GM12878 (cell line): ENCODE results near the gene TSC22D1. TPM values are rescaled to one million over a fixed set of nuclear protein-coding genes. Genes with fewer than 3 reads are reported as not detected.

ENCODE experiments used
- ATAC-seq: fragments of 200-7000 bp; cut with Tn5 transposase; 3 replicates; pipeline ENCODE4 v1.9.1; 2020; ENCODE audit warnings: mild to moderate bottlenecking, moderate library complexity
- BruUV-seq: library from RNA; stranded (reverse); fragments of 400-500 nt; replicated peaks from 2 replicates; lab custom pipeline; 2021; lab: Mats Ljungman, UMichigan
- CTCF ChIA-PET: fragments of 300-600 bp; sonication (Branson Sonifier 250); formaldehyde crosslinking; extraction: SDS; loops from one replicate; lab custom pipeline; 2021; ENCODE audit warnings: inconsistent platforms; lab: Yijun Ruan, JAX
- POLR2A ChIA-PET: fragments of 350-600 bp; formaldehyde crosslinking; extraction: SDS; loops from one replicate; lab custom pipeline; 2021; ENCODE audit warnings: inconsistent platforms; lab: Charles Lee
- RAD21 ChIA-PET: fragments of 300-600 bp; sonication (Branson Sonifier 250); formaldehyde crosslinking; loops from one replicate; lab custom pipeline; 2023; ENCODE audit warnings: antibody characterized with exemption; ENCODE audit not compliant: unreplicated experiment; lab: Charles Lee
- SMC1A ChIA-PET: fragments of 300-600 bp; sonication (Branson Sonifier 250); formaldehyde crosslinking; loops from one replicate; lab custom pipeline; 2023; ENCODE audit not compliant: unreplicated experiment, uncharacterized antibody; lab: Charles Lee
- DNase-seq: peaks from one replicate; pipeline ENCODE4 v3.0.0-alpha.2; 2011; ENCODE audit warnings: low read depth, low spot score
- FAIRE-seq: peaks from 3 replicates; lab custom pipeline; 2011; peaks lifted over from hg19 to GRCh38; lab: Jason Lieb, UNC
- H2AFZ ChIP-seq: 2 replicates; pipeline ENCODE4 v1.6.0; 2011; ENCODE audit warnings: low read depth, low read length, control low read depth; ENCODE audit not compliant: control insufficient read depth
- H3K27ac ChIP-seq: 2 replicates; pipeline ENCODE4 v1.5.1; 2011; ENCODE audit warnings: control low read depth; ENCODE audit not compliant: control insufficient read depth, insufficient read depth
- H3K27me3 ChIP-seq, 2 experiments: replicated peaks in 1 of 2; 2 replicates each; pipeline versions ENCODE4 v1.6.0 to v1.6.1; 2011; ENCODE audit warnings: low read length in 1 of 2; ENCODE audit not compliant: control insufficient read depth in 2 of 2, insufficient read depth in 2 of 2
- H3K36me3 ChIP-seq, 2 experiments: 2 replicates each; pipeline ENCODE4 v1.5.1; 2011; ENCODE audit warnings: low read length in 1 of 2; ENCODE audit not compliant: control insufficient read depth in 2 of 2, insufficient read depth in 2 of 2
- H3K4me1 ChIP-seq: 2 replicates; pipeline ENCODE4 v1.6.1; 2011; ENCODE audit warnings: mild to moderate bottlenecking, low read length, moderate library complexity, mixed read lengths; ENCODE audit not compliant: control insufficient read depth, insufficient read depth
- H3K4me2 ChIP-seq: 2 replicates; pipeline ENCODE4 v1.6.0; 2011; ENCODE audit warnings: control low read depth; ENCODE audit not compliant: control insufficient read depth, insufficient read depth
- H3K4me3 ChIP-seq: fragments of 200-600 bp; sonication (generic); 2 replicates; pipeline ENCODE4 v1.5.1; 2016
- H3K79me2 ChIP-seq: 2 replicates; pipeline ENCODE4 v1.6.0; 2011; ENCODE audit warnings: low read length; ENCODE audit not compliant: control insufficient read depth, insufficient read depth
- H3K9ac ChIP-seq: 2 replicates; pipeline ENCODE4 v1.8.0; 2011; ENCODE audit warnings: low read length, control low read depth, mixed read lengths; ENCODE audit not compliant: control insufficient read depth, insufficient read depth
- H3K9me3 ChIP-seq: replicated peaks from 3 replicates; pipeline ENCODE4 v1.5.1; 2011; ENCODE audit warnings: mild to moderate bottlenecking, low read length; ENCODE audit not compliant: control insufficient read depth, insufficient read depth
- H4K20me1 ChIP-seq: 2 replicates; pipeline ENCODE4 v1.6.0; 2011; ENCODE audit not compliant: control insufficient read depth, insufficient read depth
- IKZF1 ChIP-seq: fragments of 450-650 bp; conservative IDR thresholded peaks from 2 replicates; pipeline ENCODE4 v1.6.1; 2017; ENCODE audit warnings: antibody characterized with exemption, mild to moderate bottlenecking
- KLF5 ChIP-seq: fragments of 450-650 bp; IDR thresholded peaks from 2 replicates; pipeline ENCODE4 v1.6.1; 2014; ENCODE audit warnings: mild to moderate bottlenecking; ENCODE audit not compliant: partially characterized antibody
- MYB ChIP-seq: fragments of 150-350 bp; IDR thresholded peaks from 2 replicates; pipeline ENCODE4 v1.6.1; 2014; ENCODE audit warnings: mild to moderate bottlenecking, low read depth, low read length, borderline replicate concordance
- PML ChIP-seq: IDR thresholded peaks from 2 replicates; pipeline ENCODE4 v1.6.1; 2012; ENCODE audit warnings: low read length, inconsistent platforms
- SMAD5 ChIP-seq: IDR thresholded peaks from 2 replicates; pipeline ENCODE4 v1.6.1; 2016; ENCODE audit warnings: antibody characterized with exemption, low read depth
- SMARCA5 ChIP-seq: fragments of 450-650 bp; IDR thresholded peaks from 2 replicates; pipeline ENCODE4 v1.6.1; 2017; ENCODE audit warnings: mild to moderate bottlenecking
- YY1 ChIP-seq: IDR thresholded peaks from 2 replicates; pipeline ENCODE4 v1.6.1; 2011; ENCODE audit warnings: low read depth, mild to moderate bottlenecking, low read length
- in situ Hi-C: fragments of 300-500 bp; cut with MboI; formaldehyde crosslinking; loops from 9 replicates; pipeline ENCODE4 v1.14.3; 2018; ENCODE audit warnings: mixed read lengths
- intact Hi-C: fragments of 100-400 bp; cut with micrococcal nuclease; formaldehyde crosslinking; loops from one replicate; pipeline ENCODE4 v1.14.2; 2022; ENCODE audit not compliant: unreplicated experiment
- polyA plus RNA-seq, 11 experiments: library from polyadenylated mRNA; depleted of rRNA in 4 of 11; unstranded in 6 of 11; stranded (reverse) in 5 of 11; fragments of >200 nt; fragmentation: Nextera tagmentation in 4 of 11; fragmentation: Illumina TruSeq in 1 of 11; extraction: Ambion mirVana in 4 of 11; extraction: Trizol in 1 of 11; gene quantifications; 1 replicate in 1 of 11; 2 replicates in 10 of 11; pipeline versions ENCODE4 v1.2.1 to v1.2.3, GENCODE V29; 2011 to 2016; ENCODE audit warnings: inconsistent platforms in 2 of 11, missing spikeins in 2 of 11, low read depth in 1 of 11
- total RNA-seq, 4 experiments: library from RNA; depleted of rRNA in 3 of 4; stranded (reverse); fragments of >200 nt in 3 of 4; fragmentation: Illumina TruSeq in 1 of 4; extraction: Trizol in 1 of 4; gene quantifications; 2 replicates each; pipeline versions ENCODE4 v1.2.1 to v1.2.3, GENCODE V29; 2013 to 2021
- TF ChIP-seq, protein P1 (sequence below): IDR thresholded peaks from 2 replicates; pipeline ENCODE4 v1.6.1; 2011; ENCODE audit warnings: low read depth, mild to moderate bottlenecking, low read length, moderate library complexity, borderline replicate concordance; ENCODE audit errors: extremely low read depth

Gene TSC22D1
- total and polyA plus RNA-seq, 10 of the 15 experiments (the other 5 are each of a cell fraction or from before 2014, with no cell fraction given) = 0.37 to 15.7 (median 7.5) TPM

DNA sequence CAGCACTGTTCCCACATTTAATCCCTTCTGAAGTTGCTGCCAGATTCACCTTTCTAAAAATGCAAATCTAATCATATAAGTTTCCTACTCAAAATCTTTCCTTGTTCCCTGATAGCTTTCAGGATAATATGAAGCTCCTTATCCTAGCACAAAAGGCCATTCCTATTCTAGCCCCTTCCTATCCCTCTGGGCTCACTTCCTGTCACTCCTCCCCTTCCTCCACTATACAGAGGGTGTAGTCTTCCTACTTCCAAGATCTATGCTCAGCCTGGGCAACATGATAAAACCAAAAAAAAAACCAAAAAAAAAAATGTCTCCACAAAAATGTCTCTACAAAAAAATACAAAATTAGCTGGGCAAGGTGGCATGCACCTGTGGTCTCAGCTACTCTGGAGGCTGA is 78.3 kb downstream of the TSC22D1 start:
- no peak overlapping the region for H2AFZ ChIP-seq
- no peaks in the 10 kb centered on the region for H3K27me3 ChIP-seq
- no peaks in the 10 kb centered on the region for H3K4me1 ChIP-seq
- DNase-seq = no peak
- H4K20me1 ChIP-seq = no peaks in the 10 kb centered on the region
- POLR2A ChIA-PET = no interaction called here
- H3K4me2 ChIP-seq = no peak overlapping the region
- no peaks in the 10 kb centered on the region for H3K36me3 ChIP-seq
- BruUV-seq = no TSS peak
- in situ Hi-C loops (loop anchor here (25.0 kb wide), 1 partner anchor 814 kb away; no protein-coding TSS in a partner anchor), intact Hi-C loops (no loop called here)
- RAD21 ChIA-PET = no interaction called here
- SMC1A ChIA-PET = no interaction called here
- no peak overlapping the region for H3K4me3 ChIP-seq
- H3K9ac ChIP-seq = no peak overlapping the region
- no peak for ATAC-seq
- no peaks in the 10 kb centered on the region for H3K79me2 ChIP-seq
- H3K9me3 ChIP-seq = peaks cover 4% of the 10 kb centered on the region; the same call in 2 of the 3 replicates
- CTCF ChIA-PET = no interaction called here
- FAIRE-seq = no peak
- H3K27ac ChIP-seq = no peak overlapping the region
- TF ChIP-seq SMARCA5 = no peak
- TF ChIP-seq SMAD5 = no peak
- no peak for TF ChIP-seq PML
- no peak for TF ChIP-seq KLF5
- no peak for TF ChIP-seq YY1
- TF ChIP-seq MYB = no peak
- TF ChIP-seq IKZF1 = no peak
- TF ChIP-seq, protein P1, sequence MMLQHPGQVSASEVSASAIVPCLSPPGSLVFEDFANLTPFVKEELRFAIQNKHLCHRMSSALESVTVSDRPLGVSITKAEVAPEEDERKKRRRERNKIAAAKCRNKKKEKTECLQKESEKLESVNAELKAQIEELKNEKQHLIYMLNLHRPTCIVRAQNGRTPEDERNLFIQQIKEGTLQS = no peak
- TF ChIP-seq, all 136 proteins: peak for 0
